Liver (tissue), 9 donors: Measurements from ENCODE around the gene CH25H. TPM values are rescaled to one million over a fixed set of nuclear protein-coding genes. Genes with fewer than 3 reads are reported as not detected.

ENCODE experiments used
- DNase-seq: peaks from one replicate; pipeline ENCODE4 v3.0.0-alpha.2; 2017; ENCODE audit warnings: low spot score
- H3K27ac ChIP-seq, 2 donors: one replicate each; pipeline ENCODE4 v1.7.0; 2013; ENCODE audit warnings: inconsistent platforms in 2 of 2, low read length in 2 of 2, control low read depth in 1 of 2, low read depth in 1 of 2, mild to moderate bottlenecking in 1 of 2
- H3K27me3 ChIP-seq, 4 donors: one replicate each; pipeline versions ENCODE4 v1.6.1 to v1.7.0; 2013; ENCODE audit warnings: low read length in 3 of 4, inconsistent platforms in 1 of 4, mild to moderate bottlenecking in 1 of 4, moderate library complexity in 1 of 4; ENCODE audit not compliant: control insufficient read depth in 4 of 4, insufficient read depth in 4 of 4
- H3K36me3 ChIP-seq, 4 donors: one replicate each; pipeline versions ENCODE4 v1.6.1 to v1.7.0; 2013; ENCODE audit warnings: low read length in 3 of 4, mild to moderate bottlenecking in 3 of 4, low read depth in 1 of 4, moderate library complexity in 1 of 4; ENCODE audit not compliant: control insufficient read depth in 4 of 4, insufficient read depth in 3 of 4
- H3K4me1 ChIP-seq, 4 donors: one replicate each; pipeline versions ENCODE4 v1.6.1 to v1.7.0; 2013; ENCODE audit warnings: low read length in 3 of 4, mild to moderate bottlenecking in 3 of 4, moderate library complexity in 1 of 4; ENCODE audit not compliant: control insufficient read depth in 4 of 4, insufficient read depth in 4 of 4
- H3K4me3 ChIP-seq, 3 donors: one replicate each; pipeline versions ENCODE4 v1.6.1 to v1.7.0; 2013; ENCODE audit warnings: low read length in 3 of 3, control low read depth in 1 of 3, low read depth in 1 of 3, mild to moderate bottlenecking in 1 of 3
- H3K9ac ChIP-seq, 2 donors: one replicate each; pipeline ENCODE4 v1.7.0; 2013; ENCODE audit warnings: low read length in 2 of 2, mild to moderate bottlenecking in 2 of 2, moderate library complexity in 2 of 2, control low read depth in 1 of 2, low read depth in 1 of 2
- H3K9me3 ChIP-seq, 4 donors: one replicate each; pipeline versions ENCODE4 v1.6.1 to v1.7.0; 2013; ENCODE audit warnings: low read length in 3 of 4; ENCODE audit not compliant: control insufficient read depth in 4 of 4
- ATF3 ChIP-seq: IDR thresholded peaks from 2 replicates; pipeline ENCODE4 v1.6.1; 2016; ENCODE audit warnings: antibody characterized with exemption
- FOXA1 ChIP-seq: IDR thresholded peaks from 2 replicates; pipeline ENCODE4 v1.6.1; 2016; ENCODE audit warnings: antibody characterized with exemption
- FOXA2 ChIP-seq: IDR thresholded peaks from 2 replicates; pipeline ENCODE4 v1.6.1; 2016; ENCODE audit warnings: antibody characterized with exemption
- GABPA ChIP-seq, 2 donors: IDR thresholded peaks in 1 of 2; conservative IDR thresholded peaks in 1 of 2; 2 replicates each; pipeline ENCODE4 v1.6.1; 2016; ENCODE audit warnings: antibody characterized with exemption in 2 of 2, mild to moderate bottlenecking in 1 of 2, moderate library complexity in 1 of 2
- HNF4A ChIP-seq, 2 donors: conservative IDR thresholded peaks; 2 replicates each; pipeline ENCODE4 v1.6.1; 2016; ENCODE audit warnings: antibody characterized with exemption in 2 of 2, mild to moderate bottlenecking in 2 of 2
- HNF4G ChIP-seq: IDR thresholded peaks from 2 replicates; pipeline ENCODE4 v1.6.1; 2016; ENCODE audit warnings: antibody characterized with exemption
- MAX ChIP-seq: IDR thresholded peaks from 2 replicates; pipeline ENCODE4 v1.6.1; 2016; ENCODE audit warnings: antibody characterized with exemption
- NR2F2 ChIP-seq: IDR thresholded peaks from 2 replicates; pipeline ENCODE4 v1.6.1; 2016; ENCODE audit warnings: antibody characterized with exemption
- RAD21 ChIP-seq, 2 donors: IDR thresholded peaks; 2 replicates each; pipeline ENCODE4 v1.6.1; 2016; ENCODE audit warnings: antibody characterized with exemption in 2 of 2, mild to moderate bottlenecking in 2 of 2
- RXRA ChIP-seq, 2 donors: IDR thresholded peaks; 2 replicates each; pipeline ENCODE4 v1.6.1; 2017 to 2018; ENCODE audit warnings: antibody characterized with exemption in 2 of 2, mild to moderate bottlenecking in 1 of 2
- SP1 ChIP-seq: IDR thresholded peaks from 2 replicates; pipeline ENCODE4 v1.6.1; 2018; ENCODE audit warnings: antibody characterized with exemption, mild to moderate bottlenecking
- TAF1 ChIP-seq: conservative IDR thresholded peaks from 2 replicates; pipeline ENCODE4 v1.6.1; 2016; ENCODE audit warnings: antibody characterized with exemption, mild to moderate bottlenecking
- YY1 ChIP-seq: IDR thresholded peaks from 2 replicates; pipeline ENCODE4 v1.6.1; 2016; ENCODE audit warnings: antibody characterized with exemption, mild to moderate bottlenecking
- ZBTB33 ChIP-seq: IDR thresholded peaks from 2 replicates; pipeline ENCODE4 v1.6.1; 2016; ENCODE audit warnings: antibody characterized with exemption
- WGBS: extraction: QIAGEN DNeasy Blood & Tissue Kit; methylation state at CpG from one replicate; pipeline ENCODE4 v1.1.7; 2013; 5-methylcytosine and 5-hydroxymethylcytosine counted together
- polyA plus RNA-seq, 2 donors: library from polyadenylated mRNA; stranded (reverse) in 1 of 2; unstranded in 1 of 2; fragments of 200-250 nt in 1 of 2; fragments of >200 nt in 1 of 2; fragmentation: Nextera tagmentation in 1 of 2; extraction: Ambion mirVana in 1 of 2; gene quantifications; one replicate each; pipeline versions ENCODE4 v1.2.1 to v1.2.3, GENCODE V29; 2013 to 2015
- total RNA-seq, 2 donors: library from RNA; depleted of rRNA; stranded (reverse); fragments of >200 nt; gene quantifications; one replicate each; pipeline ENCODE4 v1.2.3, GENCODE V29; 2014
- donor health status: healthy.
- donor health status: healthy.
- donor health status: healthy.
- donor health status: healthy.
- donor health status: healthy.

The CH25H gene
- total and polyA plus RNA-seq, 4 donors = 0.08 to 0.33 (median 0.25) TPM; not detected in 1

- no peak for DNase-seq
- H3K9me3 ChIP-seq = no peaks in the 10 kb centered on the region
- H3K27ac ChIP-seq = no peak overlapping the region
- no peak for TF ChIP-seq ATF3
- no peak for TF ChIP-seq HNF4A (conservative IDR thresholded peaks at IDR 0.05)
- no peak for TF ChIP-seq GABPA (IDR thresholded peaks at IDR 0.05 in 1 of 2, conservative IDR thresholded peaks at IDR 0.05 in 1 of 2)
- TF ChIP-seq RAD21 (IDR thresholded peaks at IDR 0.05) = no peak
- TF ChIP-seq ZBTB33 = no peak
- WGBS = 91% methylated on average over 3 of the region's 3 CpGs
- no peak overlapping the region for H3K9ac ChIP-seq
- H3K36me3 ChIP-seq = peaks cover 0 to 14% (median 8%) of the 10 kb centered on the region in 4 donors
- peaks cover 2 to 28% (median 21%) of the 10 kb centered on the region in 4 donors for H3K4me1 ChIP-seq
- H3K27me3 ChIP-seq = no peaks in the 10 kb centered on the region
- H3K4me3 ChIP-seq = no peak overlapping the region
These were observed 33.9 kb upstream of the CH25H start for GRCh38 chr10:89241026-89241425.

- Histone ChIP-seq H3K9ac (no peak overlapping the region), H3K4me1 (peaks cover 2 to 28% (median 21%) of the 10 kb centered on the region in 4 donors), H3K36me3 (peaks cover 0 to 12% (median 8%) of the 10 kb centered on the region in 4 donors), H3K9me3 (no peaks in the 10 kb centered on the region), H3K4me3 (no peak overlapping the region), H3K27me3 (no peaks in the 10 kb centered on the region), H3K27ac (no peak overlapping the region)
- DNase-seq = no peak
- 57% methylated on average over 3 of the region's 3 CpGs for WGBS
- TF ChIP-seq TAF1 (no peak), GABPA (IDR thresholded peaks at IDR 0.05 in 1 of 2, conservative IDR thresholded peaks at IDR 0.05 in 1 of 2) (no peak), YY1 (no peak), NR2F2 (no peak), FOXA1 (no peak), SP1 (no peak), MAX (no peak), HNF4G (no peak), FOXA2 (no peak), RAD21 (IDR thresholded peaks at IDR 0.05) (no peak)
These were observed 33.4 kb upstream of the CH25H start for GRCh38 chr10:89240519-89240918.

GRCh38 chr10:89238956-89239644 is 32.0 kb upstream of the CH25H start:
- WGBS = 90% methylated on average over 5 of the region's 5 CpGs
- Histone ChIP-seq H3K9ac (no peak overlapping the region), H3K27me3 (no peaks in the 10 kb centered on the region), H3K27ac (no peak overlapping the region), H3K36me3 (peaks cover 0 to 11% (median 9%) of the 10 kb centered on the region in 4 donors), H3K4me1 (peaks cover 2 to 28% (median 21%) of the 10 kb centered on the region in 4 donors), H3K9me3 (no peaks in the 10 kb centered on the region), H3K4me3 (no peak overlapping the region)
- no peak for DNase-seq
- TF ChIP-seq ZBTB33 (no peak), FOXA2 (no peak), HNF4A (conservative IDR thresholded peaks at IDR 0.05) (no peak), RXRA (IDR thresholded peaks at IDR 0.05) (no peak), NR2F2 (no peak)
